K562 treated with DMSO at 1 percent for 12 hours (cell line): ENCODE results near the gene MPO. TPM values are rescaled to one million over a fixed set of nuclear protein-coding genes. Genes with fewer than 3 reads are reported as not detected.

Source experiments
- total RNA-seq: library from RNA; unstranded; fragments of 300-600 nt; gene quantifications from 2 replicates; pipeline ENCODE4 v1.2.3, GENCODE V29; 2022; ENCODE audit not compliant: insufficient read depth

The MPO gene
- total RNA-seq, result not detected in 2 replicates

DNA sequence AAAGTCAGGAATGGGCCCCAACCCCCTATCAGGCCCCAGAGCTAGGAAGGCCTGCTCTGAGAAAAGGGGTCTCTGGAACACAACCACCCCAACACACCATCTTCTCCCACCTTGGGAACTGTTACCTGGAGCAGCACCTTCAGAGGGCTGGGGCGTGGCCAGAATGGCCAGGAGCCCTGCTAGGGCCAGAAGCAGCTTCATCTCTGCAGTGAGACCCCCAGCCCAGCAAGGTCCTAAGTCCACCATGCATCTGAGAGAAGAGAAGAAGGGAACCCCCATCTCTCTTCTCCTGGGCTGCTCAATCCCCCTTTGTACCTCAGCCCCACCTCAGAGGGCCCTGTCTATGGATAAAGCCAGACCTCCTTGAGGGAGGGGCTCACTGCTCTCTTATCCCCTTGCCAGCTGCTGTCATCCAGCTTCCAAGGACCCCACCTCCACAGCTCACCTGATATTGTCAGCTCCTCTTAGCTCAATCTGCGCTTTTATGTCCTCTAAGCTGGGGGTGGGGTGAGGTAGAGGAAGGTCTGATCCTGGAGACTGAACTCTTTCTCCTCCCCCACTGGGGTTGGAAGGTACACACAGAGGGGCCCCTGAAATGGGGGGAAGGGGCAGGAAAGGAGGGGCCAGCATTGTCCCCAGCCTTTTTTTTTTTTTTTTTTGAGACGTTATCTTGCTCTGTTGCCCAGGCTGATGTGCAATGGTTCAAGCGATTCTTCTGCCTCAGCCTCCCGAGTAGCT lies at the start of gene MPO:
MPO (minus strand) TSS at position 456 of the 738 bp plus-strand sequence; CDS start at position 279, 177 bp downstream.

GRCh38 chr17:58328195-58329034 lies 47.7 kb upstream of the MPO start, which contains the start of gene TSPOAP1:
TSS of gene TSPOAP1 (minus strand) at chr17:58328795. CDS start at chr17:58327920, 875 bp downstream.

GRCh38 chr17:58238147-58238634 lies 42.5 kb downstream of the MPO start, which contains the start of gene LPO:
TSS of gene LPO (plus strand) at chr17:58238584. CDS start at chr17:58242980, 4,396 bp downstream.

Other genes with a start within 250 kb of the MPO start
- gene DYNLL2, start 197.5 kb downstream of the MPO start, total RNA-seq, result 9.0 and 22.6 TPM in 2 replicates
- gene OR4D1, start 132.6 kb downstream of the MPO start, total RNA-seq, result not detected in 2 replicates
- not detected in 2 replicates for gene OR4D2, start 114.0 kb downstream of the MPO start, total RNA-seq
- 0.44 TPM in 1 of 2 replicates, not detected in the other for gene EPX, start 88.2 kb downstream of the MPO start, total RNA-seq
- 21.9 and 25.2 TPM in 2 replicates for gene MKS1, start 61.7 kb downstream of the MPO start, total RNA-seq
- 0.72 and 1.1 TPM in 2 replicates for gene LPO, start 42.4 kb downstream of the MPO start, total RNA-seq
- 1.4 and 4.7 TPM in 2 replicates for gene TSPOAP1, start 47.9 kb upstream of the MPO start, total RNA-seq
- 81.3 and 89.7 TPM in 2 replicates for gene SUPT4H1, start 71.3 kb upstream of the MPO start, total RNA-seq
- 2.1 and 5.4 TPM in 2 replicates for gene RNF43, start 136.6 kb upstream of the MPO start, total RNA-seq
- gene HSF5, start 207.5 kb upstream of the MPO start, total RNA-seq, result not detected in 2 replicates
- gene MTMR4, start 233.7 kb upstream of the MPO start, total RNA-seq, result 3.6 and 19.2 TPM in 2 replicates